ENCODE results near the gene GLS.
"Not testable (repeated sequence)": the region's sequence is repeated elsewhere in the genome, so short reads cannot be mapped to it uniquely, and the experiment has no call there.

Gene GLS

DNA sequence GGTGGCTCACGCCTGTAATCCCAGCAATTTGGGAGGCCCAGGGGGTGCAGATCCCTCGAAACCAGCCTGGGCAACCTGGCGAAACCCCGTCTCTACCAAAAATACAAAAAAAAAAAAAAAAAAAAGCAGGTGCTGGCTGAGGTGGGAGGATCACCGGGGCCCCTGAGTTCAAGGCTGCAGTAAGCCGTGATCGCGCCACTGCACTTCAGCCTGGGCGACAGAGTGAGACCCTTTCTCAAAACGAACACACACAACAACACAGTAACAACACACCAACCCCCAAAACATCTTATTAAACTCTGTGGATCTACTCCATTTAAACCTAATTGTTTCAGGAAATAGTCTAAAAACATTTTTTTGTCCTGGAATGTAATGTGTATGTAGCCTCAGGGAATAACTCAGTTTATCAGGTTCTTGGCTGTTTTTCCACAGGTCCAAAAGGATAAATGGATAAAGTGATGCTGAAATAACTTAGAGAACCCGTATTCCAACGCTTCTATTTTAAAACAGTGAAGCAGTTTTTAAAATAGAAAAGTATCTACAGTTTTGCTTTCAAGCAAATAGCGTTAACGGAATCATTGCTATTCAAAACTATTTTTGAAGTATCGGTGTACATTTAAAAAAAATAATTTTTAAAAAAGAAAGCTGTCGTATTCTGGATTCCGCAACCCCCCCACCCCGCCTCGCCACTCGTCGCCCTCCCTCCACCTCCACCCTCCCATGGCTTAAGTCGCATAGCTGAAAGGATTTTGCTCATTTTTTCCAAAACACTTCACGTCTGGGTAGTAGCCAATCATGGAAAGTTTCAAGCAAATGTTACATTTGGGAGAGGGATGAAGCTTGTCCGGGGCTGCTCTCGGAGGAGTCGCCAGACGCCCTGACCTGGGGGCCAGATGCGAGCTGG lies 895 bp upstream of the GLS start:
- H3K4me3 ChIP-seq (ENCODE audit: low read depth, low read length): peak overlapping the region; percentile 72

DNA sequence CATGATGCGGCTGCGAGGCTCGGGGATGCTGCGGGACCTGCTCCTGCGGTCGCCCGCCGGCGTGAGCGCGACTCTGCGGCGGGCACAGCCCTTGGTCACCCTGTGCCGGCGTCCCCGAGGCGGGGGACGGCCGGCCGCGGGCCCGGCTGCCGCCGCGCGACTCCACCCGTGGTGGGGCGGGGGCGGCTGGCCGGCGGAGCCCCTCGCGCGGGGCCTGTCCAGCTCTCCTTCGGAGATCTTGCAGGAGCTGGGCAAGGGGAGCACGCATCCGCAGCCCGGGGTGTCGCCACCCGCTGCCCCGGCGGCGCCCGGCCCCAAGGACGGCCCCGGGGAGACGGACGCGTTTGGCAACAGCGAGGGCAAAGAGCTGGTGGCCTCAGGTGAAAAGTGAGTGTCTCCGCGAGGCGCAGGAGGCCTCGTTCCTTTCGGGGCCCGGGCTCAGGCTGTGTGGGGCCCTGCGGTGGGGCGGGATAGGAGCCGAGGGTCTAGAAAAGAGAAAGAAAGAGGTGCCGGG lies 520 bp downstream of the GLS start:
- peak overlapping the region; percentile 96 for H3K4me3 ChIP-seq (ENCODE audit: low read depth, low read length)
- TF ChIP-seq, protein P1, sequence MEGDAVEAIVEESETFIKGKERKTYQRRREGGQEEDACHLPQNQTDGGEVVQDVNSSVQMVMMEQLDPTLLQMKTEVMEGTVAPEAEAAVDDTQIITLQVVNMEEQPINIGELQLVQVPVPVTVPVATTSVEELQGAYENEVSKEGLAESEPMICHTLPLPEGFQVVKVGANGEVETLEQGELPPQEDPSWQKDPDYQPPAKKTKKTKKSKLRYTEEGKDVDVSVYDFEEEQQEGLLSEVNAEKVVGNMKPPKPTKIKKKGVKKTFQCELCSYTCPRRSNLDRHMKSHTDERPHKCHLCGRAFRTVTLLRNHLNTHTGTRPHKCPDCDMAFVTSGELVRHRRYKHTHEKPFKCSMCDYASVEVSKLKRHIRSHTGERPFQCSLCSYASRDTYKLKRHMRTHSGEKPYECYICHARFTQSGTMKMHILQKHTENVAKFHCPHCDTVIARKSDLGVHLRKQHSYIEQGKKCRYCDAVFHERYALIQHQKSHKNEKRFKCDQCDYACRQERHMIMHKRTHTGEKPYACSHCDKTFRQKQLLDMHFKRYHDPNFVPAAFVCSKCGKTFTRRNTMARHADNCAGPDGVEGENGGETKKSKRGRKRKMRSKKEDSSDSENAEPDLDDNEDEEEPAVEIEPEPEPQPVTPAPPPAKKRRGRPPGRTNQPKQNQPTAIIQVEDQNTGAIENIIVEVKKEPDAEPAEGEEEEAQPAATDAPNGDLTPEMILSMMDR (IDR thresholded peaks at IDR 0.05; ENCODE audit: borderline replicate concordance, insufficient read depth, low read depth, low read length): no peak

More for the DNA sequence above, 895 bp upstream of the GLS start:
- TF ChIP-seq, protein P1 (IDR thresholded peaks at IDR 0.05; ENCODE audit: borderline replicate concordance, insufficient read depth, low read depth, low read length): no peak

GRCh38 chr2:190881598-190882410 lies 1.2 kb downstream of the GLS start:
- TF ChIP-seq, protein P1 (IDR thresholded peaks at IDR 0.05; ENCODE audit: borderline replicate concordance, insufficient read depth, low read depth, low read length): no peak
- peak overlapping the region; percentile 96 for H3K4me3 ChIP-seq (ENCODE audit: low read depth, low read length)

DNA sequence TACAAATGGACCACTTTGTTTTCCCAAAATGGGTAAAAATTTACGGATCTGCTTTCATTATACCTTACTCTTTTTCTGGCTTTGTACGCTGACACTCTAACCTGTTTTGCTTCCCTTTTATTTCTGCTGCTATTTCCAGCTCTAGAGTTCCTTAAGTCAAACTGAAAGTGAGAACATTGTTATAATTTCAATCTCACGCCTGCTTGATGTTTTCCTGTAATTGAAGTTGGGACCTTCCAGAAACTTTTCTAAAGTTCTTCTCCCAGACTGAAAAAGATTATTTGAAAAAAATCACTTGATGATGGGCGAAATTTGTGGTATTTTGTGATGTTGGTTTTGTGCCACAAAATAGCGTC lies 1.8 kb downstream of the GLS start:
- peak overlapping the region; percentile 96 for H3K4me3 ChIP-seq (ENCODE audit: low read depth, low read length)
- TF ChIP-seq, protein P1 (IDR thresholded peaks at IDR 0.05; ENCODE audit: borderline replicate concordance, insufficient read depth, low read depth, low read length): no peak

GRCh38 chr2:190882856-190883582 lies 2.4 kb downstream of the GLS start:
- peak overlapping the region; percentile 96 for H3K4me3 ChIP-seq (ENCODE audit: low read depth, low read length)
- TF ChIP-seq, protein P1 (IDR thresholded peaks at IDR 0.05; ENCODE audit: borderline replicate concordance, insufficient read depth, low read depth, low read length): no peak

- not testable (repeated sequence) for H3K4me3 ChIP-seq (ENCODE audit: low read depth, low read length)
Observed at GRCh38 chr2:190885844-190886243, 5.2 kb downstream of the GLS start.

GRCh38 chr2:190887089-190887488 lies 6.5 kb downstream of the GLS start:
- TF ChIP-seq, protein P1 (IDR thresholded peaks at IDR 0.05; ENCODE audit: borderline replicate concordance, insufficient read depth, low read depth, low read length): no peak
- H3K4me3 ChIP-seq (ENCODE audit: low read depth, low read length): no peak overlapping the region
